ENCODE data around the gene LARP4B.

DNA sequence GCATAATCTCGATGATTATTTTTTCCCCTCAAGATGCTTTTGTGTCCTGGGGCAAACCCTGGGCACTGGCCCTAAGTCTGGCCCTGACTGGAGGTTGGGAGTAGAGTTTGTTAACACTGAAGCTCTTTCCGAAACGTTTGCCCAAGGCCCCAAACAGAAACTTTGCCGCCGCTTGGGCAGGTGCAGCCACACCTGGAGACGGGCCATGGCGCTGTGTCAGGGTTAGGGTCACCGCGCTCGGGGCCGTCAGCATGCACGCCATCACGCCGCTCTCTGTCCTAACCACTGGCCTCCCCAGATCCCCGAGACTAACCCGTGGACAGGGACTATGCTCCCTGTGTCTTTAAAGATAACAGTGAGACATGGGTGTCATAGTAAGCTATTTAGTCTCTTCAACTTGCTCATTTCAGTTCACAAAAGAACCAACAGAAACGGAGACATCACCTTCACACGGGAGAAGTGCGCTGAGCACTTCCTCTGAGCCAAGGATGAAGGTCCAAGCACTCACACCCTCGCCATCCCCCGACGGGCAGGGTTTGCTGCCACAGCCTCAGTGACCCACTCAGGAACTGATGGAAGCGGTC lies 156.8 kb downstream of the LARP4B start:
- TF ChIP-seq, protein P1, sequence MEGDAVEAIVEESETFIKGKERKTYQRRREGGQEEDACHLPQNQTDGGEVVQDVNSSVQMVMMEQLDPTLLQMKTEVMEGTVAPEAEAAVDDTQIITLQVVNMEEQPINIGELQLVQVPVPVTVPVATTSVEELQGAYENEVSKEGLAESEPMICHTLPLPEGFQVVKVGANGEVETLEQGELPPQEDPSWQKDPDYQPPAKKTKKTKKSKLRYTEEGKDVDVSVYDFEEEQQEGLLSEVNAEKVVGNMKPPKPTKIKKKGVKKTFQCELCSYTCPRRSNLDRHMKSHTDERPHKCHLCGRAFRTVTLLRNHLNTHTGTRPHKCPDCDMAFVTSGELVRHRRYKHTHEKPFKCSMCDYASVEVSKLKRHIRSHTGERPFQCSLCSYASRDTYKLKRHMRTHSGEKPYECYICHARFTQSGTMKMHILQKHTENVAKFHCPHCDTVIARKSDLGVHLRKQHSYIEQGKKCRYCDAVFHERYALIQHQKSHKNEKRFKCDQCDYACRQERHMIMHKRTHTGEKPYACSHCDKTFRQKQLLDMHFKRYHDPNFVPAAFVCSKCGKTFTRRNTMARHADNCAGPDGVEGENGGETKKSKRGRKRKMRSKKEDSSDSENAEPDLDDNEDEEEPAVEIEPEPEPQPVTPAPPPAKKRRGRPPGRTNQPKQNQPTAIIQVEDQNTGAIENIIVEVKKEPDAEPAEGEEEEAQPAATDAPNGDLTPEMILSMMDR (conservative IDR thresholded peaks at IDR 0.05; ENCODE audit: low read length), result no peak
- no peak for TF ChIP-seq EZH2phosphoT487 (IDR thresholded peaks at IDR 0.05; ENCODE audit: borderline replicate concordance, low read depth, low read length)

Measured in OCI-LY7 (cell line).